K562 (cell line): Measurements from ENCODE around the gene LGALS12. TPM values are rescaled to one million over a fixed set of nuclear protein-coding genes. Genes with fewer than 3 reads are reported as not detected.

Source experiments
- ATAC-seq: fragments of 200-7000 bp; cut with Tn5 transposase; 3 replicates; pipeline ENCODE4 v1.9.1; 2020; ENCODE audit warnings: moderate library complexity
- BruUV-seq: library from RNA; stranded (reverse); fragments of 400-500 nt; replicated peaks from 2 replicates; lab custom pipeline; 2021; lab: Mats Ljungman, UMichigan
- CTCF ChIA-PET: fragments of 300-600 bp; formaldehyde crosslinking; extraction: SDS; loops from one replicate; lab custom pipeline; 2021; ENCODE audit warnings: low intra/inter-chr PET ratio; lab: Yijun Ruan, JAX
- POLR2A ChIA-PET: fragments of 300-600, 350-650 bp; sonication (Branson Sonifier 250); formaldehyde crosslinking; extraction: SDS; loops from one replicate; lab custom pipeline; 2021; ENCODE audit warnings: antibody characterized with exemption, inconsistent platforms; lab: Yijun Ruan, JAX
- DNase-seq, 4 experiments: peaks; one replicate each; pipeline versions ENCODE4 v3.0.0 to v3.0.0-alpha.2; 2011 to 2018; ENCODE audit warnings: low spot score in 3 of 4, mixed read lengths in 3 of 4; ENCODE audit errors: extremely low read depth in 1 of 4
- FAIRE-seq: peaks from 2 replicates; lab custom pipeline; 2011; peaks lifted over from hg19 to GRCh38; lab: Jason Lieb, UNC
- H2AFZ ChIP-seq: 2 replicates; pipeline ENCODE4 v1.6.0; 2011; ENCODE audit warnings: low read depth, low read length, control low read depth, inconsistent platforms
- H3K27ac ChIP-seq: fragments of 200-600 bp; 3 replicates; pipeline ENCODE4 v1.8.0; 2011; ENCODE audit warnings: low read depth, mild to moderate bottlenecking, control low read depth, inconsistent platforms, low read length, moderate library complexity, mixed read lengths; ENCODE audit errors: extremely low read depth
- H3K27me3 ChIP-seq, 2 experiments: fragments of 300-600 bp in 1 of 2; 2 replicates in 1 of 2; 3 replicates in 1 of 2; pipeline versions ENCODE4 v1.6.0 to v1.8.0; 2011; ENCODE audit warnings: inconsistent platforms in 2 of 2, low read length in 2 of 2, mild to moderate bottlenecking in 1 of 2, mixed read lengths in 1 of 2, moderate library complexity in 1 of 2; ENCODE audit not compliant: control insufficient read depth in 2 of 2, insufficient read depth in 2 of 2
- H3K36me3 ChIP-seq: fragments of 300-600 bp; 3 replicates; pipeline ENCODE4 v1.8.0; 2011; ENCODE audit warnings: mild to moderate bottlenecking, low read length, inconsistent platforms; ENCODE audit not compliant: control insufficient read depth, insufficient read depth
- H3K4me1 ChIP-seq, 2 experiments: fragments of 200-600 bp in 1 of 2; replicated peaks in 1 of 2; 2 replicates in 1 of 2; 3 replicates in 1 of 2; pipeline versions ENCODE4 v1.5.1 to v1.8.0; 2011; ENCODE audit warnings: inconsistent platforms in 2 of 2, low read length in 2 of 2, mild to moderate bottlenecking in 1 of 2, mixed read lengths in 1 of 2, moderate library complexity in 1 of 2; ENCODE audit not compliant: control insufficient read depth in 2 of 2, insufficient read depth in 2 of 2
- H3K4me2 ChIP-seq: 2 replicates; pipeline ENCODE4 v1.6.1; 2011; ENCODE audit warnings: low read length, control low read depth, inconsistent platforms, mixed read lengths; ENCODE audit not compliant: insufficient read depth
- H3K4me3 ChIP-seq: fragments of 200-600 bp; sonication (generic), shearing (Covaris generic); 2 replicates; pipeline ENCODE4 v1.5.1; 2016; ENCODE audit warnings: control low read depth, inconsistent platforms
- H3K79me2 ChIP-seq: fragments of 200-600 bp; 3 replicates; pipeline ENCODE4 v1.8.0; 2011; ENCODE audit warnings: low read length, inconsistent platforms; ENCODE audit not compliant: control insufficient read depth, insufficient read depth
- H3K9ac ChIP-seq, 2 experiments: 2 replicates each; pipeline versions ENCODE4 v1.6.0 to v1.6.1; 2011; ENCODE audit warnings: low read depth in 2 of 2, low read length in 2 of 2, control low read depth in 1 of 2, inconsistent platforms in 1 of 2, mild to moderate bottlenecking in 1 of 2, mixed read lengths in 1 of 2; ENCODE audit not compliant: insufficient read depth in 1 of 2
- H3K9me1 ChIP-seq: one replicate; pipeline ENCODE4 v1.6.0; 2011; ENCODE audit warnings: inconsistent platforms, mild to moderate bottlenecking, low read length, moderate library complexity; ENCODE audit not compliant: control insufficient read depth, insufficient read depth
- H3K9me3 ChIP-seq: replicated peaks from 2 replicates; pipeline ENCODE4 v1.5.1; 2011; ENCODE audit warnings: low read depth, low read length, inconsistent platforms; ENCODE audit not compliant: control insufficient read depth, insufficient read depth
- H4K20me1 ChIP-seq: replicated peaks from 2 replicates; pipeline ENCODE4 v1.6.1; 2011; ENCODE audit warnings: low read length, inconsistent platforms, mixed read lengths; ENCODE audit not compliant: control insufficient read depth, insufficient read depth
- BACH1 ChIP-seq: fragments of 200-800 bp; sonication (Bioruptor generic); IDR thresholded peaks from 2 replicates; pipeline ENCODE4 v1.6.1; 2016; ENCODE audit warnings: missing genetic modification characterization, missing compliant biosample characterization
- EWSR1 ChIP-seq: fragments of 450-650 bp; IDR thresholded peaks from 2 replicates; pipeline ENCODE4 v1.6.1; 2018; ENCODE audit warnings: borderline replicate concordance, mild to moderate bottlenecking, low read depth, moderate library complexity; ENCODE audit not compliant: partially characterized antibody
- HIVEP1 ChIP-seq: fragments of 250-450 bp; sonication (Bioruptor Pico); IDR thresholded peaks from 2 replicates; pipeline ENCODE4 v1.4.0; 2020; ENCODE audit warnings: mild to moderate bottlenecking
- MAFF ChIP-seq: IDR thresholded peaks from 2 replicates; pipeline ENCODE4 v1.6.1; 2012; ENCODE audit warnings: low read length, improper control_type of control experiment
- POLR2A ChIP-seq: fragments of 450-650 bp; conservative IDR thresholded peaks from 2 replicates; pipeline ENCODE4 v1.6.1; 2016
- PTBP1 ChIP-seq: fragments of 200-400 bp; formaldehyde crosslinking; IDR thresholded peaks from 2 replicates; pipeline ENCODE4 v1.6.1; 2017; ENCODE audit warnings: low read depth, low read length
- ZNF57 ChIP-seq: fragments of 450-650 bp; formaldehyde crosslinking; IDR thresholded peaks from 2 replicates; pipeline ENCODE4 v1.4.0; 2020; ENCODE audit warnings: mild to moderate bottlenecking, moderate library complexity
- WGBS: fragments of 100-300 bp; shearing (Covaris generic); methylation state at CpG from one replicate; pipeline ENCODE4 v1.1.6; 2016; ENCODE audit warnings: low coverage, mixed read lengths; ENCODE audit not compliant: insufficient coverage; ENCODE audit errors: missing lambda C conversion rate; 5-methylcytosine and 5-hydroxymethylcytosine counted together
- in situ Hi-C: fragments of 300-500 bp; cut with MboI; formaldehyde crosslinking; loops from 4 replicates; pipeline ENCODE4 v1.15.0; 2018; ENCODE audit warnings: inconsistent platforms, mixed read lengths
- intact Hi-C: fragments of 100-400 bp; cut with micrococcal nuclease; formaldehyde crosslinking; loops from 2 replicates; pipeline ENCODE4 v1.14.2; 2022
- polyA plus RNA-seq, 8 experiments: library from polyadenylated mRNA; depleted of rRNA in 4 of 8; stranded (reverse) in 5 of 8; unstranded in 3 of 8; fragments of >200 nt; fragmentation: Nextera tagmentation in 2 of 8; fragmentation: Illumina TruSeq in 1 of 8; extraction: Ambion mirVana in 2 of 8; extraction: Trizol in 1 of 8; gene quantifications; 2 replicates each; pipeline versions ENCODE4 v1.2.1 to v1.2.3, GENCODE V29; 2011 to 2014; ENCODE audit warnings: inconsistent platforms in 1 of 8, missing spikeins in 1 of 8
- total RNA-seq, 7 experiments: library from RNA; depleted of rRNA in 6 of 7; stranded (reverse); fragments of >200 nt in 6 of 7; fragmentation: Illumina TruSeq in 2 of 7; extraction: Trizol in 2 of 7; gene quantifications; 2 replicates each; pipeline versions ENCODE4 v1.2.1 to v1.2.3, GENCODE V29; 2011 to 2021; ENCODE audit warnings: low replicate concordance in 1 of 7
- TF ChIP-seq, protein P1 (sequence below), 2 experiments: fragments of 450-650 bp; IDR thresholded peaks; 2 replicates each; pipeline ENCODE4 v1.6.1; 2018; ENCODE audit warnings: mild to moderate bottlenecking in 2 of 2, low read depth in 1 of 2; ENCODE audit not compliant: partially characterized antibody in 2 of 2
- TF ChIP-seq, protein P2 (sequence below): sonication (generic); formaldehyde crosslinking; IDR thresholded peaks from 2 replicates; pipeline ENCODE4 v1.8.1; 2023; ENCODE audit warnings: mild to moderate bottlenecking, missing genetic modification reagents

LGALS12 gene
- total and polyA plus RNA-seq, 9 of the 15 experiments (the other 6 are each of a cell fraction or from before 2014, with no cell fraction given): 0.66 to 8.0 (median 5.0) TPM

DNA sequence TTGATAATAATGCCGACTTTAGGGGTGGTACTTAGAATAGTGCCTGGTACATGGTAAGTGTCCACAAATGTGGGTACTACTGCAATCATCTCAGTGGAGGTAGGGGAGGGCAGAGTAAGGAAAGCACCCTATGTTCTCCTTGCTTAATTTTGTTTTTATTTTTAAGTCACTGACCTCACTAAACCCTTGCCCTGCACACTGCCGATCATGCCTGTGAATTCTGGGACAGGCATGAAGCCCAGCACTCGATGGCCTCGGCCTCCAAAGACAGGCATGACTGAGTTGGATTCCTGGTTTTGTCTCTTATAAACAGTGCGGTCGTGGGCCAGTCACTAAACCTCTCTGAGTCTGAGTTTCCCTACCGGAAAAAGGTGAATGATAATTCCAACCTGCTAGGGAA, 6.9 kb downstream of the LGALS12 start (continued):
- TF ChIP-seq, protein P1, sequence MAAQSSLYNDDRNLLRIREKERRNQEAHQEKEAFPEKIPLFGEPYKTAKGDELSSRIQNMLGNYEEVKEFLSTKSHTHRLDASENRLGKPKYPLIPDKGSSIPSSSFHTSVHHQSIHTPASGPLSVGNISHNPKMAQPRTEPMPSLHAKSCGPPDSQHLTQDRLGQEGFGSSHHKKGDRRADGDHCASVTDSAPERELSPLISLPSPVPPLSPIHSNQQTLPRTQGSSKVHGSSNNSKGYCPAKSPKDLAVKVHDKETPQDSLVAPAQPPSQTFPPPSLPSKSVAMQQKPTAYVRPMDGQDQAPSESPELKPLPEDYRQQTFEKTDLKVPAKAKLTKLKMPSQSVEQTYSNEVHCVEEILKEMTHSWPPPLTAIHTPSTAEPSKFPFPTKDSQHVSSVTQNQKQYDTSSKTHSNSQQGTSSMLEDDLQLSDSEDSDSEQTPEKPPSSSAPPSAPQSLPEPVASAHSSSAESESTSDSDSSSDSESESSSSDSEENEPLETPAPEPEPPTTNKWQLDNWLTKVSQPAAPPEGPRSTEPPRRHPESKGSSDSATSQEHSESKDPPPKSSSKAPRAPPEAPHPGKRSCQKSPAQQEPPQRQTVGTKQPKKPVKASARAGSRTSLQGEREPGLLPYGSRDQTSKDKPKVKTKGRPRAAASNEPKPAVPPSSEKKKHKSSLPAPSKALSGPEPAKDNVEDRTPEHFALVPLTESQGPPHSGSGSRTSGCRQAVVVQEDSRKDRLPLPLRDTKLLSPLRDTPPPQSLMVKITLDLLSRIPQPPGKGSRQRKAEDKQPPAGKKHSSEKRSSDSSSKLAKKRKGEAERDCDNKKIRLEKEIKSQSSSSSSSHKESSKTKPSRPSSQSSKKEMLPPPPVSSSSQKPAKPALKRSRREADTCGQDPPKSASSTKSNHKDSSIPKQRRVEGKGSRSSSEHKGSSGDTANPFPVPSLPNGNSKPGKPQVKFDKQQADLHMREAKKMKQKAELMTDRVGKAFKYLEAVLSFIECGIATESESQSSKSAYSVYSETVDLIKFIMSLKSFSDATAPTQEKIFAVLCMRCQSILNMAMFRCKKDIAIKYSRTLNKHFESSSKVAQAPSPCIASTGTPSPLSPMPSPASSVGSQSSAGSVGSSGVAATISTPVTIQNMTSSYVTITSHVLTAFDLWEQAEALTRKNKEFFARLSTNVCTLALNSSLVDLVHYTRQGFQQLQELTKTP (IDR thresholded peaks at IDR 0.05; ENCODE audit: low read depth in 1 of 2, partially characterized antibody in 2 of 2): no peak
- TF ChIP-seq POLR2A (no peak), EWSR1 (no peak), HIVEP1 (CRISPR knock-in tag) (no peak), PTBP1 (no peak)

DNA sequence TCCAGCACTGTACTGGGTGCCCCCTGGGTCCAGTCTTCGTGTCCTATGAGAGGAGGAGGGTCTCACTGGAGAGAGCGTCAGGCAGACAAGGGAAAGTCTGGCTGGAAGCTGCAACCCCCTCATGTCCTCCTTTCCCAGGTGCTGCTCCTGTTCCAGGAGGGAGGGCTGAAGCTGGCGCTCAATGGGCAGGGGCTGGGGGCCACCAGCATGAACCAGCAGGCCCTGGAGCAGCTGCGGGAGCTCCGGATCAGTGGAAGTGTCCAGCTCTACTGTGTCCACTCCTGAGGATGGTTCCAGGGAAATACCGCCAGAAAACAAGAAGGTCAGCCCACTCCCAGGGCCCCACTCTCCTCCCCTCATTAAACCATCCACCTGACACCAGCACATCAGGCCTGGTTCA, 10.2 kb downstream of the LGALS12 start:
- Histone ChIP-seq H3K4me3 (no peak overlapping the region), H3K4me2 (no peak overlapping the region), H3K36me3 (no peaks in the 10 kb centered on the region), H3K9ac (peak overlapping the region in 1 of 2 experiments; percentile 57; a peak in 2 of 4 replicates), H3K27ac (no peak overlapping the region), H3K27me3 (no peaks in the 10 kb centered on the region), H2AFZ (no peak overlapping the region), H3K4me1 (peaks cover 16 to 29% of the 10 kb centered on the region in 2 experiments), H4K20me1 (no peaks in the 10 kb centered on the region), H3K9me3 (no peaks in the 10 kb centered on the region; the same call in 1 of the 2 replicates), H3K9me1 (no peaks in the 10 kb centered on the region), H3K79me2 (no peaks in the 10 kb centered on the region)
- no TSS peak for BruUV-seq
- DNase-seq (peak in 1 of 4 experiments; percentile 7), ATAC-seq (no peak), FAIRE-seq (no peak)
- CTCF ChIA-PET: no interaction called here
- TF ChIP-seq BACH1 (tag) (no peak), MAFF (no peak), ZNF57 (no peak)
- TF ChIP-seq, protein P2, sequence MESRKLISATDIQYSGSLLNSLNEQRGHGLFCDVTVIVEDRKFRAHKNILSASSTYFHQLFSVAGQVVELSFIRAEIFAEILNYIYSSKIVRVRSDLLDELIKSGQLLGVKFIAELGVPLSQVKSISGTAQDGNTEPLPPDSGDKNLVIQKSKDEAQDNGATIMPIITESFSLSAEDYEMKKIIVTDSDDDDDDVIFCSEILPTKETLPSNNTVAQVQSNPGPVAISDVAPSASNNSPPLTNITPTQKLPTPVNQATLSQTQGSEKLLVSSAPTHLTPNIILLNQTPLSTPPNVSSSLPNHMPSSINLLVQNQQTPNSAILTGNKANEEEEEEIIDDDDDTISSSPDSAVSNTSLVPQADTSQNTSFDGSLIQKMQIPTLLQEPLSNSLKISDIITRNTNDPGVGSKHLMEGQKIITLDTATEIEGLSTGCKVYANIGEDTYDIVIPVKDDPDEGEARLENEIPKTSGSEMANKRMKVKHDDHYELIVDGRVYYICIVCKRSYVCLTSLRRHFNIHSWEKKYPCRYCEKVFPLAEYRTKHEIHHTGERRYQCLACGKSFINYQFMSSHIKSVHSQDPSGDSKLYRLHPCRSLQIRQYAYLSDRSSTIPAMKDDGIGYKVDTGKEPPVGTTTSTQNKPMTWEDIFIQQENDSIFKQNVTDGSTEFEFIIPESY (CRISPR knock-in tag): peak; percentile 34; the same call in 1 of the 2 replicates
- in situ Hi-C loops: no loop called here
- 91% methylated on average over 6 of the region's 6 CpGs for WGBS
- POLR2A ChIA-PET: interaction anchor here (0.8 to 1.4 kb wide), 3 partner anchors 9 to 40 kb away, joined by 3 to 4 read pairs (median 3); no protein-coding TSS in a partner anchor
- intact Hi-C loops: loop anchor here (2.0 kb wide), 1 partner anchor 67 kb away; no protein-coding TSS in a partner anchor
